HCT116 (cell line): ENCODE measurements around the gene TGFBI. TPM values are rescaled to one million over a fixed set of nuclear protein-coding genes. Genes with fewer than 3 reads are reported as not detected.

Experiments
- ATAC-seq: fragments of 200-7000 bp; cut with Tn5 transposase; 2 replicates; pipeline ENCODE4 v1.9.1; 2020; ENCODE audit warnings: mild to moderate bottlenecking, moderate library complexity
- BruUV-seq: library from RNA; stranded (reverse); fragments of 400-500 nt; replicated peaks from 2 replicates; lab custom pipeline; 2021; lab: Mats Ljungman, UMichigan
- CTCF ChIA-PET: fragments of 300-600 bp; sonication (Branson Sonifier 250); formaldehyde crosslinking; loops from one replicate; lab custom pipeline; 2021; ENCODE audit warnings: antibody characterized with exemption; lab: Charles Lee
- POLR2A ChIA-PET: fragments of 300-600, 350-600 bp; sonication (Branson Sonifier 250); formaldehyde crosslinking; loops from one replicate; lab custom pipeline; 2021; ENCODE audit warnings: antibody characterized with exemption; lab: Charles Lee
- RAD21 ChIA-PET, 2 experiments: fragments of 300-600 bp; sonication (Branson Sonifier 250); formaldehyde crosslinking; loops; one replicate each; lab custom pipeline; 2023; ENCODE audit warnings: low total read pairs in 2 of 2; ENCODE audit not compliant: uncharacterized antibody in 2 of 2, unreplicated experiment in 2 of 2, low non-redundant PET in 1 of 2; lab: Charles Lee
- DNase-seq: peaks from one replicate; pipeline ENCODE4 v3.0.0-alpha.2; 2010; ENCODE audit warnings: low read depth, low spot score
- H2AFZ ChIP-seq: fragments of 200-600 bp; shearing (Covaris generic), sonication (generic); 2 replicates; pipeline ENCODE4 v1.6.1; 2017; ENCODE audit warnings: low read depth, mixed run types, mixed read lengths, antibody characterized with exemption, low read length; ENCODE audit not compliant: poor library complexity, severe bottlenecking
- H3K27ac ChIP-seq: 2 replicates; pipeline ENCODE4 v1.5.1; 2012; ENCODE audit warnings: low read depth, low read length
- H3K27me3 ChIP-seq: fragments of 200-600 bp; sonication (generic); 2 replicates; pipeline ENCODE4 v1.6.1; 2016; ENCODE audit warnings: mixed run types, low read length, mixed read lengths; ENCODE audit not compliant: insufficient read depth
- H3K36me3 ChIP-seq, 2 experiments: fragments of 200-500 bp in 1 of 2; fragments of 200-600 bp in 1 of 2; sonication (Bioruptor generic) in 1 of 2; sonication (generic) in 1 of 2; 2 replicates each; pipeline versions ENCODE4 v1.5.1 to v1.6.1; 2014 to 2016; ENCODE audit warnings: low read length in 2 of 2, inconsistent platforms in 1 of 2, mixed read lengths in 1 of 2, mixed run types in 1 of 2; ENCODE audit not compliant: insufficient read depth in 2 of 2, control insufficient read depth in 1 of 2
- H3K4me1 ChIP-seq, 2 experiments: fragments of 200-600 bp in 1 of 2; sonication (generic) in 1 of 2; 2 replicates each; pipeline versions ENCODE4 v1.5.1 to v1.6.1; 2012 to 2017; ENCODE audit warnings: low read length in 2 of 2, inconsistent platforms in 1 of 2, mild to moderate bottlenecking in 1 of 2, mixed read lengths in 1 of 2, mixed run types in 1 of 2, moderate library complexity in 1 of 2; ENCODE audit not compliant: insufficient read depth in 2 of 2, control insufficient read depth in 1 of 2
- H3K4me2 ChIP-seq: fragments of 200-600 bp; sonication (generic); 2 replicates; pipeline ENCODE4 v1.6.1; 2017; ENCODE audit warnings: mixed run types, low read length, mixed read lengths
- H3K4me3 ChIP-seq, 2 experiments: fragments of 200-600 bp in 1 of 2; sonication (generic) in 1 of 2; replicated peaks in 1 of 2; 2 replicates each; pipeline ENCODE4 v1.5.1; 2011 to 2016; ENCODE audit warnings: low read length in 2 of 2, control low read depth in 1 of 2, low read depth in 1 of 2, mild to moderate bottlenecking in 1 of 2, mixed read lengths in 1 of 2, mixed run types in 1 of 2
- H3K79me2 ChIP-seq: fragments of 200-600 bp; sonication (generic); 2 replicates; pipeline ENCODE4 v1.6.1; 2017; ENCODE audit warnings: mild to moderate bottlenecking, mixed run types, low read length, moderate library complexity, mixed read lengths; ENCODE audit not compliant: insufficient read depth
- H3K9ac ChIP-seq: fragments of 200-600 bp; sonication (generic); 2 replicates; pipeline ENCODE4 v1.6.1; 2016; ENCODE audit warnings: low read length, mixed read lengths
- H3K9me2 ChIP-seq: fragments of 200-600 bp; sonication (generic), shearing (Covaris generic); 2 replicates; pipeline ENCODE4 v1.6.1; 2017; ENCODE audit warnings: mixed run types, mild to moderate bottlenecking, moderate library complexity; ENCODE audit not compliant: insufficient read depth
- H3K9me3 ChIP-seq, 2 experiments: fragments of 200-500 bp in 1 of 2; fragments of 200-600 bp in 1 of 2; sonication (Bioruptor generic) in 1 of 2; sonication (generic) in 1 of 2; 2 replicates each; pipeline ENCODE4 v1.6.1; 2014 to 2017; ENCODE audit warnings: low read length in 2 of 2, mixed read lengths in 2 of 2, inconsistent platforms in 1 of 2, low read depth in 1 of 2, mild to moderate bottlenecking in 1 of 2, mixed run types in 1 of 2, moderate library complexity in 1 of 2; ENCODE audit not compliant: control insufficient read depth in 1 of 2, insufficient read depth in 1 of 2
- H4K20me1 ChIP-seq: fragments of 200-600 bp; sonication (generic), shearing (Covaris generic); 2 replicates; pipeline ENCODE4 v1.6.1; 2017; ENCODE audit warnings: mixed run types, mild to moderate bottlenecking, moderate library complexity; ENCODE audit not compliant: insufficient read depth
- CBX3 ChIP-seq: IDR thresholded peaks from 2 replicates; pipeline ENCODE4 v1.6.1; 2012; ENCODE audit warnings: low read depth
- ELF1 ChIP-seq: IDR thresholded peaks from 2 replicates; pipeline ENCODE4 v1.6.1; 2012; ENCODE audit warnings: low read depth, borderline replicate concordance
- EZH2phosphoT487 ChIP-seq: fragments of 200-600 bp; IDR thresholded peaks from 2 replicates; pipeline ENCODE4 v1.6.1; 2018; ENCODE audit warnings: antibody characterized with exemption, borderline replicate concordance
- SIN3A ChIP-seq: IDR thresholded peaks from 2 replicates; pipeline ENCODE4 v1.6.1; 2012; ENCODE audit warnings: low read depth
- SP1 ChIP-seq: IDR thresholded peaks from 2 replicates; pipeline ENCODE4 v1.6.1; 2012; ENCODE audit warnings: low read depth
- YY1 ChIP-seq: IDR thresholded peaks from 2 replicates; pipeline ENCODE4 v1.6.1; 2011; ENCODE audit warnings: low read length, low read depth, moderate library complexity, mild to moderate bottlenecking; ENCODE audit not compliant: insufficient replicate concordance; ENCODE audit errors: extremely low read depth
- ZFX ChIP-seq: fragments of 450-650 bp; IDR thresholded peaks from 2 replicates; pipeline ENCODE4 v1.6.1; 2017
- ZNF274 ChIP-seq: fragments of 200-500 bp; sonication (Bioruptor generic); IDR thresholded peaks from 2 replicates; pipeline ENCODE4 v1.6.1; 2014; ENCODE audit warnings: mild to moderate bottlenecking, low read depth, low read length, inconsistent platforms
- intact Hi-C: fragments of 100-400 bp; cut with micrococcal nuclease; formaldehyde crosslinking; loops from 2 replicates; pipeline ENCODE4 v1.10.0; 2022
- total RNA-seq: library from RNA; stranded (reverse); gene quantifications from one replicate; pipeline ENCODE4 v1.2.1, GENCODE V29; 2021; ENCODE audit not compliant: unreplicated experiment
- TF ChIP-seq, protein P1 (sequence below): IDR thresholded peaks from 2 replicates; pipeline ENCODE4 v1.6.1; 2011; ENCODE audit warnings: mild to moderate bottlenecking, low read length, moderate library complexity; ENCODE audit not compliant: insufficient replicate concordance; ENCODE audit errors: extremely low read depth

The TGFBI gene
- total RNA-seq, 1 experiment from 2014 or later, result 0.64 TPM

DNA sequence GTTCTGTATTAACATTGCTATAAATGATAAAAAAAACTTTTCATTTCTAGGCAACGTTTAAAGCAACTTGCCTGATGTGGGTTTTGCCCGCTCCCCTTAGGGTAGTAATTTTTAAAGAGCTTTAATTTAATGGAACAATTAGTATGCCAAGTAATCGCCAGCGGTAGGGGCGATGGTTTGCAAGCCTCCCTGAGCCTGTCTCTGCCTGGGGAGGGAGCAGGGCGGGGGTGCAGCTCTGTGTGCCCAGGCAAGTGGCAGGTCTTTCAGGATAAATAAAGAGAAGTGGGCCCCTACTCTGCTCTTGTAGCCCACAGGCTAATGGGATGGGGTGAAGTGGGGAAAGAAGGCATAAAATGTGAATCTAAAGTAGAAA lies 13.8 kb upstream of the TGFBI start:
- TF ChIP-seq ZNF274 (no peak), ZFX (no peak), CBX3 (no peak), EZH2phosphoT487 (no peak), YY1 (no peak), SIN3A (no peak), SP1 (no peak), ELF1 (no peak)
- TF ChIP-seq, protein P1, sequence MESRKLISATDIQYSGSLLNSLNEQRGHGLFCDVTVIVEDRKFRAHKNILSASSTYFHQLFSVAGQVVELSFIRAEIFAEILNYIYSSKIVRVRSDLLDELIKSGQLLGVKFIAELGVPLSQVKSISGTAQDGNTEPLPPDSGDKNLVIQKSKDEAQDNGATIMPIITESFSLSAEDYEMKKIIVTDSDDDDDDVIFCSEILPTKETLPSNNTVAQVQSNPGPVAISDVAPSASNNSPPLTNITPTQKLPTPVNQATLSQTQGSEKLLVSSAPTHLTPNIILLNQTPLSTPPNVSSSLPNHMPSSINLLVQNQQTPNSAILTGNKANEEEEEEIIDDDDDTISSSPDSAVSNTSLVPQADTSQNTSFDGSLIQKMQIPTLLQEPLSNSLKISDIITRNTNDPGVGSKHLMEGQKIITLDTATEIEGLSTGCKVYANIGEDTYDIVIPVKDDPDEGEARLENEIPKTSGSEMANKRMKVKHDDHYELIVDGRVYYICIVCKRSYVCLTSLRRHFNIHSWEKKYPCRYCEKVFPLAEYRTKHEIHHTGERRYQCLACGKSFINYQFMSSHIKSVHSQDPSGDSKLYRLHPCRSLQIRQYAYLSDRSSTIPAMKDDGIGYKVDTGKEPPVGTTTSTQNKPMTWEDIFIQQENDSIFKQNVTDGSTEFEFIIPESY, result no peak
- BruUV-seq, result no TSS peak
- Histone ChIP-seq H3K4me3 (no peak overlapping the region), H3K79me2 (no peaks in the 10 kb centered on the region), H4K20me1 (no peaks in the 10 kb centered on the region), H3K36me3 (no peaks in the 10 kb centered on the region), H3K27me3 (peaks cover 65% of the 10 kb centered on the region), H2AFZ (no peak overlapping the region), H3K27ac (no peak overlapping the region), H3K4me1 (peaks cover 34 to 49% of the 10 kb centered on the region in 2 experiments), H3K9me3 (no peaks in the 10 kb centered on the region), H3K4me2 (no peak overlapping the region), H3K9me2 (no peaks in the 10 kb centered on the region), H3K9ac (no peak overlapping the region)
- ChIA-PET POLR2A (no interaction called here), CTCF (no interaction called here), RAD21 (no interaction called here)
- DNase-seq (no peak), ATAC-seq (no peak)
- intact Hi-C loops, result loop anchor here (5.0 kb wide), 1 partner anchor 37 kb away; no protein-coding TSS in a partner anchor
